Activated B cell treated with CpG ODN at 0.5 μM for 24 hours (primary cell): ENCODE results near the gene BARHL1. TPM values are rescaled to one million over a fixed set of nuclear protein-coding genes. Genes with fewer than 3 reads are reported as not detected.

ENCODE experiments used
- ATAC-seq: fragments of 200-7000 bp; cut with Tn5 transposase; one replicate; pipeline ENCODE4 v1.10.0; 2021; ENCODE audit warnings: low read depth, mild to moderate bottlenecking, moderate library complexity
- CTCF ChIA-PET: fragments of 350-600 bp; sonication (Branson Sonifier 250); formaldehyde crosslinking; loops from one replicate; lab custom pipeline; 2021; ENCODE audit warnings: antibody characterized with exemption; lab: Charles Lee
- POLR2A ChIA-PET: fragments of 350-600 bp; sonication (Branson Sonifier 250); formaldehyde crosslinking; loops from one replicate; lab custom pipeline; 2021; ENCODE audit warnings: antibody characterized with exemption; lab: Charles Lee
- DNase-seq: peaks from one replicate; pipeline ENCODE4 v3.0.0; 2022
- H3K27ac Mint-ChIP-seq: one replicate; pipeline ENCODE4 v1.8.0; 2020; ENCODE audit warnings: mixed read lengths
- H3K27me3 Mint-ChIP-seq: one replicate; pipeline ENCODE4 v1.8.0; 2021; ENCODE audit warnings: mixed read lengths
- H3K36me3 Mint-ChIP-seq: one replicate; pipeline ENCODE4 v1.8.0; 2021; ENCODE audit warnings: low read depth, mixed read lengths
- H3K4me1 Mint-ChIP-seq: one replicate; pipeline ENCODE4 v1.8.0; 2021; ENCODE audit warnings: mixed read lengths
- H3K4me3 Mint-ChIP-seq: one replicate; pipeline ENCODE4 v1.8.0; 2020; ENCODE audit warnings: mild to moderate bottlenecking, mixed read lengths
- H3K9me3 Mint-ChIP-seq: one replicate; pipeline ENCODE4 v1.8.0; 2020; ENCODE audit warnings: mixed read lengths
- CTCF ChIP-seq: fragments of 200-600 bp; IDR thresholded peaks from one replicate; pipeline ENCODE4 v1.8.0; 2022; ENCODE audit warnings: antibody characterized with exemption, mild to moderate bottlenecking
- intact Hi-C: fragments of 100-400 bp; cut with micrococcal nuclease; formaldehyde crosslinking; loops from one replicate; pipeline ENCODE4 v1.15.1; 2024
- total RNA-seq: library from RNA; stranded (reverse); gene quantifications from 2 replicates; pipeline ENCODE4 v1.2.3, GENCODE V29; 2022

BARHL1 gene
- total RNA-seq, 1 donor from 2014 or later: not detected

GRCh38 chr9:132539096-132539495, 43.3 kb upstream of the BARHL1 start:
- TF ChIP-seq CTCF: no peak
- POLR2A ChIA-PET: no interaction called here
- Mint-ChIP-seq H3K27ac (no peak overlapping the region), H3K36me3 (no peaks in the 10 kb centered on the region), H3K27me3 (peaks cover 7% of the 10 kb centered on the region), H3K4me1 (no peaks in the 10 kb centered on the region), H3K4me3 (no peak overlapping the region), H3K9me3 (peaks cover 4% of the 10 kb centered on the region)
- ATAC-seq: no peak
- intact Hi-C loops: no loop called here
- CTCF ChIA-PET: no interaction called here
- DNase-seq: no peak

GRCh38 chr9:132541051-132541450, 41.4 kb upstream of the BARHL1 start:
- intact Hi-C loops: no loop called here
- POLR2A ChIA-PET: no interaction called here
- no peak for DNase-seq
- ATAC-seq: no peak
- CTCF ChIA-PET: no interaction called here
- no peaks in the 10 kb centered on the region for H3K36me3 Mint-ChIP-seq
- no peak overlapping the region for H3K27ac Mint-ChIP-seq
- H3K4me1 Mint-ChIP-seq: no peaks in the 10 kb centered on the region
- peaks cover 9% of the 10 kb centered on the region for H3K27me3 Mint-ChIP-seq
- no peak for TF ChIP-seq CTCF
- H3K9me3 Mint-ChIP-seq: peaks cover 4% of the 10 kb centered on the region
- no peak overlapping the region for H3K4me3 Mint-ChIP-seq

GRCh38 chr9:132541870-132542830, 40.3 kb upstream of the BARHL1 start:
- H3K4me1 Mint-ChIP-seq: peaks cover 3% of the 10 kb centered on the region
- ATAC-seq: no peak
- CTCF ChIA-PET: no interaction called here

GRCh38 chr9:132543251-132543650, 39.2 kb upstream of the BARHL1 start:
- intact Hi-C loops: no loop called here
- CTCF ChIA-PET: no interaction called here
- H3K27me3 Mint-ChIP-seq: peaks cover 4% of the 10 kb centered on the region
- no peak overlapping the region for H3K27ac Mint-ChIP-seq
- no peak for TF ChIP-seq CTCF
- no peak overlapping the region for H3K4me3 Mint-ChIP-seq
- POLR2A ChIA-PET: no interaction called here
- peaks cover 3% of the 10 kb centered on the region for H3K4me1 Mint-ChIP-seq
- ATAC-seq (no peak), DNase-seq (no peak)
- no peaks in the 10 kb centered on the region for H3K9me3 Mint-ChIP-seq
- H3K36me3 Mint-ChIP-seq: no peaks in the 10 kb centered on the region

More at GRCh38 chr9:132541870-132542830, 40.3 kb upstream of the BARHL1 start:
- H3K27me3 Mint-ChIP-seq: peaks cover 5% of the 10 kb centered on the region
- no peak overlapping the region for H3K4me3 Mint-ChIP-seq
- H3K27ac Mint-ChIP-seq: no peak overlapping the region
- DNase-seq: no peak
- TF ChIP-seq CTCF: no peak
- no peaks in the 10 kb centered on the region for H3K9me3 Mint-ChIP-seq
- intact Hi-C loops: no loop called here
- POLR2A ChIA-PET: no interaction called here
- H3K36me3 Mint-ChIP-seq: no peaks in the 10 kb centered on the region

GRCh38 chr9:132543960-132544359, 38.4 kb upstream of the BARHL1 start:
- Mint-ChIP-seq H3K4me3 (no peak overlapping the region), H3K36me3 (no peaks in the 10 kb centered on the region), H3K9me3 (no peaks in the 10 kb centered on the region), H3K4me1 (peaks cover 3% of the 10 kb centered on the region), H3K27me3 (peaks cover 4% of the 10 kb centered on the region), H3K27ac (no peak overlapping the region)
- no peak for TF ChIP-seq CTCF
- DNase-seq (no peak), ATAC-seq (no peak)
- ChIA-PET CTCF (no interaction called here), POLR2A (no interaction called here)
- intact Hi-C loops: no loop called here
